Inferior parietal cortex (tissue), 1 donor: ENCODE results near the gene SORCS2.

Experiments
- DNase-seq: peaks from one replicate; pipeline ENCODE4 v3.0.0-alpha.2; 2016; ENCODE audit errors: extremely low spot score

Gene SORCS2

DNA sequence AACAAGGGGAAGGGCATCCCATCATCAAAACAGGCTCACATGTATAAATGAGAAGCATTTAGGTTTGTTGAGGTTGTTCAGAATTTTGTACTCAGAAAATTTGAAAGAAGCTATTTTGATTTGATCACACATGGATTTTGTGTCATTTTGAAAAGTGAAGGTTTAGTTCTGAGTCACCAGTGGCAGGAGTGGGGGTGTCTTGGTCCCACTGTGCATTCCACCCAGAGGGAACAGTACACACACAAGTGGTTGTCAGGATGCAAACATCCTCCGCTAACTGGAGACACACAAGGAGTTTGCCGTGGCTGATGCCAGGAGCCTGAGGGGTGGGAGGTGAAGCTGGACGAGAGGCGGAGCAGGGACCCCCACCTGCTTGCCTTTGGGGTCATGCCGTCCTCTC, 440.6 kb downstream of the SORCS2 start:
- DNase-seq = no peak

DNA sequence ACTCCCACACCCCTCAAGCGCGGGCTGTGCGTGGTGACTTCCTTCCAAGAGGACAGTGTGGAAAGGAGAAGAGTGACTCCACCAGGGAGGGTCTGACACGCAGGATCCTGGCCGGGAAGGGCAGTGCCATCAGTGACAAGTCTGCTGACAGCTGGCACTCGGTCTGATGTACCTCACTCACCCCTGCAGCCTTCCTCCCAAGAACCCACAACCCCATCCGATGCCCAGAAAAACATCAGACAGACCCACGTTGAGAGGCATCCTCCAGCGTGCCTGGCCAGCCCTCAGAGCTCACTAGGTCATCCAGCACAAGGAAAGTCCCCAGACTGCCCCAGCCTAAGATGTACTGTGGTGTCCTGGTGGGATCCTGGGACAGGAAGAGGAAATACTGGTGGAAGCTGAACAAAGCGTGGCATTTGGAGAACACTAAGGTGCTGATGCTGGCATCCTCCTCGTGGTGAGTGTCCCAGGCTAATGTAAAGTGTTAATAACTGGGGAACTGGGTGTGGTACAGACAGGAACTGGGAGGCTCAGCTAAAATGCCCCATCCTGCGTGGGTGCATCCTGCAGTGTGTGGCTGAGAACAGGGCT, 442.4 kb downstream of the SORCS2 start:
- no peak for DNase-seq

DNA sequence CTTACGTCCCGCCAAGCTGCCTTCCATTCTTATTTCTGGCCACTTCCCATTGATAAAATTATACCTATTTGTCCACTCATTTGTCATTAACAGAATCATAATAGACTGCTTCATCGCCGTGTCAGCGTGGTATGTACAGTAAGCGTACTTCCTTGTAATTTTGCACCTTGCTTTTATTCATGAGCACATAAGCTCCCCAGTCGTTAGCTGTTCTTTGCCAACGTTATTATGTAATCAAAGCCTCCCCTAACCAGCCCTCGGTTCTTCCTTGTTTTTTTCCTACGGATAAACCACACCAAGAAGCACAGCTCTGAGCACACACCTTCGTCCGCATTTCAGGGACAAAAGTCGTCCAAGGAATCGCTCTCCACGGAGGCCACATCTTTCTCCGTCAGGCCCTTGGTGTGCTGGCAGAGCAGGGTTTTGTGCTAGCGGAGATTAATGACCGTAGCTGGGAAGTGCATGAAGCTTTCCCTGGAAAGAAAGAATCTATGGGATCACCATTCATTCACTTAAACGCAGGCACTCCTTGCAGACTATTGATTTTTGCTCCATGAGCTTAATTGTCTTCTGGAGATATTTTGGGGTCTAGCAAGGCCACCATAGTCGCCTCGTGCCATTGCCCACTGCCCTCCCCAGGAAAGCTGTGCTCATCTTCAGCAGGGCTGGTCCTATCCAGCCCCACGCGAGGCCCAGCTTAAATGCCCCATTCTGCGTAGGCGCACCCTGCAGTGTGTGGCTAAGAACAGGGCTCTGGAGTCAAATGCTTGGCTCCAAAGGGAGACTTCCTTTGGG, 443.3 kb downstream of the SORCS2 start:
- no peak for DNase-seq

DNA sequence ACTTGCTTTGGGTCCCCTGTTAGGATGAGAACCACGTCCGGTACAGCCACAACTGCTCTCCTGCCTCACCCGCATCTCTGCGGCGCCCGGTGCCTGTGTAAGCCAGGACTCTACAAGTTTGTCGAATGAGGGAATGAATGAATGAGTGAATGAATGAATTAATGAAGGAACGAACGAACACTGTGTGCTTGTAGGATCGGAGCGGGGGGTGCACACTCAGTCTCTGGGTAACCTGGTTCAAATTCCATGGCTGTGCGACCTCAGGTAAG, 443.8 kb downstream of the SORCS2 start:
- DNase-seq = no peak

DNA sequence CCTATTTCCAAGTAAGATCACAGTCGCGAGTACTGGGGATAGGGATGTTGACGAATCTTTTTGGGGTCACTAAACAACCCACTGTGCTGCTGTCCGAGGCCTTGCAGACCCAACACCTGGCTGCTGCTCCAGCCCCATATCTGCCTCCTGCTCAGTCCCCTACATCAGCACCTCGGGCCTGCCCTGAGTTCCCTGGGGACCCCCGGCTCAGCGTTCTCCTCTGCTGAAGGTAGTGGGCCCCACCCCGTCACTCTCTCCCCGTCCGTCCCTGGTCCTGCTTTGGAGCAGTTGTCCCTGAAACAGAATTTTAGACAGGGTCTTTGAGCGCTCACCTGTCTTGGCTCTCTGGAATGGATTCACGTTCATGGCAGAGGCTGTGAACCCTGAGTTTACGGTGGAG, 444.8 kb downstream of the SORCS2 start:
- no peak for DNase-seq

DNA sequence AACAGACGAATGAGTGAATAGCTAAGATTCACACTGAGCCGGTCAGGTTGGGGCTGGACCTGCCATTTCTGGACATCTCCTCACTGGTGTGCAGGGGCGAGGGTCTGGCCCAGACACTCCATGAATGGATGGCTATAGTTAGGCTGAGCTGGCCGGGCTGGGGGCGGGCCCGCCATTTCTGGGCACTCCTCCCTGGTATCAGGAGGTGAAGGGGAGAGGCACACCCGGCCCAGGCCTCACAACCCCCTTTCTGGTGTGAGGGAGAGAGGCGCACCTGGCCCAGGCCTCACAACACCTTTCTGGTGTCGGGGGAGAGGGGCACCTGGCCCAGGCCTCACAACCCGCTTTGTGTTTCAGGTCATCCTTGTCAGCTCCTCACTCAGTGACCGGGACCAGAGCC, 445.6 kb downstream of the SORCS2 start:
- no peak for DNase-seq

DNA sequence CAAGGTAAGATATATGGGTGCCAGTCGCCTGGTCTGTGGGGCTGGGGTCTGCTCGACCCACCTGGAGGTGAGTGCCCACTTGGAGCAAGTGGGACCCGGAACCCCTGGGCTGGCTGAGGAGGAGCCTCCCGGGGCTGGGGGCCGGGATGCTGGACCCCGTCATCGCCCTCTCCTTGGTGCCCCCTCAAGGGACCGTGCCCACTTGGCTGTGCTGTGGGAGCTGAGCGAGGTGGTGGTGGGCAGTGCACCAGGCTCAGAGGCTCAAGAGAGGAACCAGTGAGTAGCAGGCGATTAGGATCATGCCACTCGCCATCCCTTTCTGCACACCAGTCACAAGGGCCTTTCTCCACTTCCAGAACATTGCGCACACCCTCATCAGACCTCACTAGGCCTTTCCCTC, 446.2 kb downstream of the SORCS2 start:
- DNase-seq = no peak

DNA sequence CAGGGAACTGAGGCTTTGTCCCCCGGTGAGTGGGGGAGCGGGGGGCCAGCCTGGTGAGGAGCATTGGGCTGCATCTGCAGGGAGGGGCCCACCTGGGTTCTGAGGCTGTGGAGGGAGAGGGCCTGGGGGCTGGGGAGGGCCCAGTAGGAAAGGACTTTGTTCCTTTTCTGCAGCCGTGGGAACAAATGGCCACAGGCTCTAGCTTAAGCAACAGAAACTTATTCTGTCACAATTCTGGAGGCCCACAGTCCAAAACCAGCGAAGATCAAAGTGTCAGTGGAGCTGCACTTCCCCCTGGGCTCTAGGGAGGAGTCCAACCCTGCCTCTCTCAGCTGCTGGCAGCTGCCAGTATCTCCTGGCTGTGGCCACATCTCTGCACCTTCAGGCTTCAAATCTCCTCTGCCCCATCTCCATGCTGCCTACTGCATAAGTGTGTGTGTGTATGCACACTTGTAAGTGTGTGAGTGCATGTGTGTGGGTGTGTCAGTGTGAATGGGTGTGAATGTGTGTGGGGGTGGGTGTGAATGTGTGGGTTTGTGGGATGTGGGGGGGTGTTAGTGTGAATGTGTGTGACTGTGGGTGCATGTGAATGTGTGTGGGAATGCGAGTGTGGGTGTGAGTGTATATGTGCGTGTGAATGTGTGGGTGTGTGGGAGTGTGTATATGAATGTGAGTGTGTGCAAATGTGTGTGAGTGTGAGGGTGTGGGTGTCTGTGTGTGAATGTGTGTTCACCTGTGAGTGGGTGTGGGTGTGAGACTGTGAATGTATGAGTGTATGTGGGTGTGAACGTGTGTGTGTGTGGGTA, 446.8 kb downstream of the SORCS2 start:
- DNase-seq = no peak

DNA sequence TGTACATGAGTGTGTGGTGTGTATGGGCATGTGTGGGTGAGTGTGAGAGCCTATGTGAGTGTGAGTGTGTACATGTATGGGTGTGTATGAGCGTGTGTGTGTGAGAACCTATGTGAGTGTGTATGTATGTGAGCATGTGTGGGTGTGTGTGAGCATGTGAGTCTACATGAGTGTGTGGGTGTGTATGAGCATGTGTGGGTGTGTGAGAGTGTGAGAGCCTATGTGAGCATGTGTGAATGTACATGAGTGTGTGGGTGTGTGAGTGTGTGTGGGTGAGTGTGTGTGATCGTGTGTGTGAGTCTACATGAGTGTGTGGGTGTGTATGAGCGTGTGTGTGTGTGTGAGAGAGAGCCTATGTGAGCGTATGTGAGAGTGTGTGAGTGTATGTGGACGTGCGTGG, 447.8 kb downstream of the SORCS2 start:
- no peak for DNase-seq

DNA sequence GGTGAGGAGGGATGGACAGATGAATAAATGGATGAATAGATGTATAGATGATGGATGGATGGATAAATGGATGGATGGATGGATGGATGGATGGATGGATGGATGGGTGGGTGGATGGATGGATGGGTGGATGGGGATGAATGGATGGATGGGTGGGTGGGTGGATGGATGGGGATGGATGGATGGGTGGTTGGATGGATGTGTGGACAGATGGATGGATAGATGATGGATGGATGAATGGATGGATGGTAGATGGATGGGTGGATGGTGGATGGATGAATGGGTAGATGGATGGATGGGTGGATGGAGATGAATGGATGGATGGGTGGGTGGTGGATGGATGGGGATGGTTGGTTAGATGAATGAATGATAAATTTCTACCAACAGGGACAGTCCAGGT, 449.4 kb downstream of the SORCS2 start:
- no peak for DNase-seq

DNA sequence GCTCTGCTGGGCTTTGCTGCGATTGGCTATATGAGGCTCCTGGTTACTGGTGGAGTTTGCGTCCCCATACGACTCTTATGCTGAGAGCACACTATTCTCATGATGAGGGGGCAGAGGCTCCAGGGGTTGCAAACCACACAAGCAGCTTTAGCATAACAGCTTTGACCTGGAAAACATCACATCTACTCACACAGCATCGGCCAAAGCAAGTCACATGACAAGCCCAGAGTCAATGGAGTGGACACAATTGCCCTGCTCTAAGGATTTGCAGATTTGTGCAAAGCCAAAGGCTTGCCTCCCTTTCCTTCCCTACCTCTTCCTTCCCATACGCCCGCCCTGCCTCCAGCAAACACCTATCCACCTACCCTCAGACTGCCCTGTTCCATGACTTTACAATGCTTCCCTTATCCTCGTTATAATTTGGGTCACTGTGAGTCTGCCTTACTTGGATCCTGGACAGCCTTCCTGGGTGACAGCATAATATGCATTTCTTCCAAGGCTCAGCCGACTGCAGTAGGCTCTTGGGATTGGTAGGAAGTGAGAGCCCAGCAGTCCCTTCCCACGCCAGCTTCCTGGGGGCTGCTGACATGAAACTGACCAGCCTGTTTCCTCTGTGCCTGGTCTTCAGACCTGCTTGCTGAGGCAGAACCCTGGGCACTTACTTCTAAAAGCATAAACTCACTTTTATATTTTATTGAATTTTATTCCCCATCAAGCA, 450.6 kb downstream of the SORCS2 start:
- DNase-seq = no peak

DNA sequence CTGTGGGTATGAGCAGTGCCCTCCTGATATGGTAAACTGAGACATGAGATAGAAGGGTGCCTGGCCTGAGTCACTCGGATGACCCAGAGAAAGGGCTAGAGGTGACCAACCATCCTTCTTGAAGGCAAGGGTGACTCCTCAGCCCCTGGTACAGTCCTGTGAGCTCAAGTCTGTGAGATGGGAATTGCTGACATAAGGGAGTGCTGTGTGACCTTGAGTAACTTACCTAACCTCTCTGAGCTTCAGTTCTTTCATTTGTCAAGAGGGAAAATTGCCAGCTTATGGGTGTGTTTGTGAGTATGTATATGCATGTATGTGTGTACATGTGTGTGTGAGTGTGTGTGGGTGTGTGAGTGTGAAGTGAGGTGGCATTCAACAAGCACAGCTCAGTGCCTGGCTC, 452.8 kb downstream of the SORCS2 start:
- no peak for DNase-seq

DNA sequence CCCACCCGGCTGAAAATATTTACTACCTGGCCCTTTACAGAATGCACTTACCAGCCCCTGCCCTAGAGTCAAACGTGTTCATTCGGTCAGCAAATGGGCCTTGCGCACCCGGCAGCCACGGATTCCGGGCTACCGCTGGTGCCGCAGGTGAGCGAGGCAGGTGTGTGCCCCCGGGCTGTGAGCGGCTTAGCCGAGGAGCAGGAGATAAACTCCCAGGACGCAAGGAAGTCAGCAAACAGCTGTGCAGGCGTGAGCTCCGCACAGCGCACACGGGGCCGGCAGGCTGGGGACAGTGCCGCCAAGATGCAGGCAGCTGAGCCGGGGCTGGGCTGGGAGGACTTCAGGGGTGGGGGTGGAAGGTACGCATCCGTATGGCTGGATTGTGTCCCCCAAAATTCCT, 453.6 kb downstream of the SORCS2 start:
- DNase-seq = no peak

DNA sequence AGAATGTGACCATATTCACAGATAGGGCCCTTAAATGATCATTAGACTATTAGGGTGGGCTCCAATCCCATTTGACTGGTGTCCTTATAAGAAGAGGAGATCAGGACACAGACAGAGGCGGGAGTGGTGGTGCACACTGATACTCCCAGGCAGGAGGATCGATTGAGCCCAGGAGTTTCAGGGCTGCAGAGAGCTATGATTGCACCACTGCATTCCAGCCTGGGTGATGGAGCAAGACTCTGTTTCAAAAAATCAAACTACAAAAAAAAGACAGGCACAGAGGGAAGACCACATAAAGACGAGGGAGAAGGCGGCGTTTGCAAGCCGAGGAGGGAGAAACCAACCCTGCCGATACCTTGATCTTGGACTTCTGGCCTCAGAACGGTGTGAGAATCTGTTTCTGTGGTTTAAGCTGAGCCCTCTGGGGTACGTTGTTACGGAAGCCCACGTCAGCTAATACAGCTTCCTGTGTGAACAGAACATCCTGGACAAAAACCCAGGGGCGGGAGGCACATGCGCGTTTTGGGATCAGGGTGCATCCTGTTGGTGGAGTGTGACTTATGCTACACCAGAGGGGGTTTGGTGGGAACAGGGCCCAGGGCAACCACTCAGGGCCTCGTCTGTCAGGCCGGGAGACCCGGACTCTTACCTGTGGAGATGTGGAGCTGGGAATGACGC, 454.2 kb downstream of the SORCS2 start:
- no peak for DNase-seq

DNA sequence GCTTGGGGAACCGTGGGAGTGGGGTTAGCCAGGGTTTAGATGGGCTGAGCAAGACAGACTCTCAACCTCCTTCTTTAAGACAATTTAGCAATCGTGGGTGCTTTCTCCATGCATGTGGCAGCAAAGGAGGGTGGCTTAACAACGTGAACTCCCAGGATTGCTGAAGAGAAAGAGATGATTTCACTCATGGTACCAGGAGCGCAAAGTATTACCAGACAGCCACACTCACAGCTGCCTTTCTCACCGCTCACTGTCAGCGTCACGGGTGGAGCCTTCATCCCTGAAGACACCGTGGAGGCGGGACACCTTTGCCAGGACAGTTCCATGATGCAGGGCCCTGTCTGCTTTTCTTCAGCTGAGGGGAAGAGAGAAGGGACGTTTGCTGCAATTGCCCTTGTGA, 454.8 kb downstream of the SORCS2 start:
- no peak for DNase-seq

DNA sequence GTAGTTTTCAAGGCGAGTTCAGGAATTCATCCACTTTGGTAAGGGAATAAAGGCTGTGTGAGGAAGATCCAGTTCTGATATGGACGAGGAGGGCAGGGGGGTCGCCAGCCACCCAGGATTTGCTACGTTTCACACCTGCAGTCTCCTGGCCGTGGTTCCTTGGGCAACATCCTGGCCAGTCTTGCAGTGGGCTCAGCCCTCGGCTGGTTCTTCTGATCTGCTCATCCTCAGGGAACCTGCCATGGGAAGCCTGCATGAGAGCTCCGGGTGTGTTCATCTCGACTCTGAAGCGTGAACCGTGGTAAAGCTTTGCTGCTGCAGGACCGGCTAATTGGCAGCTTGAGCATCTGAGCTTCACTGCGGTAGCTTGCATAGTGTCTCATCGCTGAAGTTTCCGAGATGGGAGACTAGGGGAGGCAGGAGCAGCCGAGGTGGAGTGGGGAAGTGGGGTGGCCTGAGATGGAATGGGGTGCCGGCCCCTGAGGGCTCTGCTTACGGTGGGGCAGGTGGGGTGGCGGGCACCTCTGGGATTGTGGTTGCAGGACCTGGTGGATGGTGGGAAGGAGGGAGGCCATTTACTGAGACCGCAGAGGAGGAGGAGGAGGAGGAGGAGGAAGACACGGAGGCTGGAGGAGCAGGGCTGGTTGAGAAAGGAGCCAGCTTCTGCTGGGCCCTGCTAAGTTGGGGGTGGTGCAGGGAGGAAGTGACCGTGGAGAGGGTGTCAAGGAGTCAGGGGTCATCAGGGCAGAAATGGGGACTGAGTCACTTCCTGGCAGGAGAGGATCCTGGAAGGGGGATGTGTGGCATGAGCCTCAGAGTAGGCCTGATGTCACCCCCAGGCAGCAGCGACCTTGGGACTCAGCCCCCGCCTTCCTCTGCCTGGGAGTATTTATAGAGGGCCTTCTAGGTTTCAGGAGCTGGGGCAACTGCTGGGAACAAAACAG, 455.5 kb downstream of the SORCS2 start:
- DNase-seq = no peak

DNA sequence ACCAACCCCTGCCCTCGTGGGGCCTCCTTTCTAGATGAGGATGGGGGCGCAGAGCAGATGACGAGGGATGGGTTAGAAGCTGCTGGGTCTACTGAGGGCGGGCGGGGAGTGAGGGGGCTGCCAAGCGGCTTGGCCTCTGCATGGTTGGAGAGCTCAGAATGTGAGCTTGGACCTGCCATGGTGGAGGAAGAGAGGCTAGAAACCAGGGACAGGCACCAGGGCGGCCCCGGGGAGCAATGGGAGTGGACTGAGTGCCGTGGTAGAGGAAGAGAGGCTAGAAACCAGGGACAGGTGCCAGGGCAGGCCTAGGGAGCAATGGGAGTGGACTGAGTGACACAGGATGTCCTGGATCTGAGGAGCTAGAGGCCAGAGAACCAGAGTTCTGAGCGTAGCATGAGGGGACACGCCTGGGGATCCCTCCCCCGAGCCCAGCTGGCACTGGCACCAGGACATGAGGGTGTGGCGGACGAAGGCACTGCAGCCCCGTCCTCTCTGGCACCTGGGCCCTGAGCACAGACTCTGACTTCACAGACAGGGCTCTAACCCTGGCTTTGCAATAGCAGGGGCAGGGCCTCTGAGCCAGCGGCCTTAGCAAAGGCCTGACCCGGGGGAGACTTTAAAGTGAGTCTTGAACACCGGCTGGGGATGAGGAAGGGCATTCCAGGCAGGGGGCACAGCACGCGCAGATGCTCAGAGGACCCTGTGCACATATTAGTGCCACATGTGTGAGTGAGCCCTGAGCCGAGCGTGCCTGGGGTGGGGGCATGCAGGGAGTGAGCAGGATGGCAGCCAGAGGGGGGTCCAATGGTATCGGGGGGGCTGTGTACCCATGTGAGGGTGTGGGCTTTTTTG, 456.4 kb downstream of the SORCS2 start:
- no peak for DNase-seq

DNA sequence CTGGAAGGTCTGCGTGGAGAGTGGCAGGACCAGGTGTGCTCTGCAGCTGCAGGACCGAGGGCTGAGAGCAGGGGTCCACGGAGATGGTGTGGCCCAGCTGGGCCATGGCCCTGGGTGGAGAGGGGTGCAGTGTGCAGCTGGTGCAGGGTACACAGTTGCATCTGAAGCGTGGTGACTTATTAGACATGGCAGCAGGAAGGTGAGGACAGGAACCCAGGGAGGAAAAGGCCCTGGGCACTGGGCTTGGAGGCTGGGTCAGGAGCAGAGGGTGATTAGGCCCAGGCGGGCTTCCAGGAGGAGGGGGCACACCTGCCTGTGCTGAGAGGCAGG, 457.0 kb downstream of the SORCS2 start:
- DNase-seq = no peak

DNA sequence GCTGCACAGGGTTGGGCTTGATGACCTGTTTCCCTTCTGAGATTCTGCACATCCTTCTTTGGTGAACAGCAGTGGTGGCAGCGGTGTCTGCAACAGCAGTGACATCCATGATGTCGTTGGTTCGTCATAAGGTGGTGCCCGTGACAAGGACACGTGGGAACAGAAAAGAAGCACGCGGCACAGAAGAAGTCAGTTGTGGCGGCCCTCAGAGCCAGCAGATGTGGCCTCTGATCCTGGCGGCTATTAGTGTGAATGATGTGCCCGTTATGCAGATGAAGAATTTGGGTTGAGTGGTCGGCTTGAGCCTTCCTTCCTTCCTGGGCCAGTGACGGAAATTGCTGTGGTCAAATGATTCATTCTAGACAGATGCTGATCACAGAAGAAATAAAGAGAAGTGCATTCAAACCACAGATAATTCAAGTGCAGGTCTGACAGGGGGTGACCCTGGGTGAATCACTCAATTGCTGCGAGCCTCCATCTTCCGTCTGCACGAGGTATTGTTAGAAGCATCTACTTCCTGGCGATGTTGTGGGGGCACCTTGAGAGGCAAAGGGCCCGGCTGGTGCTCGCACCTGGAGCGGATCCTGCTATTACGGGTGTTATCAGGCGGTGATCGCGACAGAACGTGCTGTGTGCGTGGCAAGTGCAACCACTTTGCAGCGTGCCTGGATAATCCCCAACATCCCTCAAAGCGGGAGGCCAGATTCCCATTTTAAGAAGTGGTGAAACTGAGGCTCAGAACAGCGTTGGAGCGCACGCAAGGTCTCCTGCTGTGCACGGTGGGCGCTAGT, 457.6 kb downstream of the SORCS2 start:
- no peak for DNase-seq
